ENCODE results near the gene ARHGAP30.
"Not testable (repeated sequence)": the region's sequence is repeated elsewhere in the genome, so short reads cannot be mapped to it uniquely, and the experiment has no call there.

Gene ARHGAP30

GRCh38 chr1:161068306-161069234, 1.1 kb downstream of the ARHGAP30 start:
- DNase-seq = peak; percentile 94

- DNase-seq = peak; percentile 40
Measured at GRCh38 chr1:161066694-161067093, 3.0 kb downstream of the ARHGAP30 start.

- DNase-seq = not testable (repeated sequence)
Measured at GRCh38 chr1:161065681-161066080, 4.0 kb downstream of the ARHGAP30 start.

- peak; percentile 32 for DNase-seq
Measured at GRCh38 chr1:161063936-161064335, 5.8 kb downstream of the ARHGAP30 start.

GRCh38 chr1:161061419-161061818, 8.3 kb downstream of the ARHGAP30 start:
- DNase-seq = no peak

GRCh38 chr1:161059293-161059692, 10.4 kb downstream of the ARHGAP30 start:
- no peak for DNase-seq

- no peak for DNase-seq
Measured at GRCh38 chr1:161054805-161055204, 14.9 kb downstream of the ARHGAP30 start.

- DNase-seq = no peak
Measured at GRCh38 chr1:161054232-161054631, 15.5 kb downstream of the ARHGAP30 start.

GRCh38 chr1:161052899-161053298, 16.8 kb downstream of the ARHGAP30 start:
- no peak for DNase-seq

GRCh38 chr1:161051219-161051618, 18.5 kb downstream of the ARHGAP30 start:
- no peak for DNase-seq

GRCh38 chr1:161048949-161049722, 20.6 kb downstream of the ARHGAP30 start:
- no peak for DNase-seq

- DNase-seq = no peak
Measured at GRCh38 chr1:161047436-161048420, 22.0 kb downstream of the ARHGAP30 start.

GRCh38 chr1:161046605-161047228, 23.0 kb downstream of the ARHGAP30 start:
- DNase-seq = peak; percentile 44

GRCh38 chr1:161045736-161046604, 23.7 kb downstream of the ARHGAP30 start, which contains the start of gene USF1:
USF1 (minus strand) TSS chr1:161045977; CDS start chr1:161043275, 2,702 bp downstream.
- DNase-seq = peak; percentile 96

- DNase-seq = peak; percentile 80
Measured at GRCh38 chr1:161044908-161045735, 24.6 kb downstream of the ARHGAP30 start.

- peak; percentile 60 for DNase-seq
Measured at GRCh38 chr1:161044535-161044907, 25.2 kb downstream of the ARHGAP30 start.

- no peak for DNase-seq
Measured at GRCh38 chr1:161039546-161039945, 30.1 kb downstream of the ARHGAP30 start.

- no peak for DNase-seq
Measured at GRCh38 chr1:161039154-161039545, 30.5 kb downstream of the ARHGAP30 start.

- DNase-seq = peak; percentile 90
Measured at GRCh38 chr1:161038523-161039153, 31.1 kb downstream of the ARHGAP30 start, which contains the start of gene TSTD1. TSTD1 (minus strand) TSS chr1:161038964; CDS start chr1:161038889, 75 bp downstream.

Data from CD4-positive, alpha-beta T cell treated with Interleukin-10 for 1 hour (primary cell).